Measurements from ENCODE around the gene INSIG2. TPM values are rescaled to one million over a fixed set of nuclear protein-coding genes. Genes with fewer than 3 reads are reported as not detected.
A peak's percentile ranks its signal among the peaks of the same experiment; 100 is the strongest.

Gene INSIG2
- total and polyA plus RNA-seq, 2 experiments from 2014 or later: 27.3 to 35.3 TPM

DNA sequence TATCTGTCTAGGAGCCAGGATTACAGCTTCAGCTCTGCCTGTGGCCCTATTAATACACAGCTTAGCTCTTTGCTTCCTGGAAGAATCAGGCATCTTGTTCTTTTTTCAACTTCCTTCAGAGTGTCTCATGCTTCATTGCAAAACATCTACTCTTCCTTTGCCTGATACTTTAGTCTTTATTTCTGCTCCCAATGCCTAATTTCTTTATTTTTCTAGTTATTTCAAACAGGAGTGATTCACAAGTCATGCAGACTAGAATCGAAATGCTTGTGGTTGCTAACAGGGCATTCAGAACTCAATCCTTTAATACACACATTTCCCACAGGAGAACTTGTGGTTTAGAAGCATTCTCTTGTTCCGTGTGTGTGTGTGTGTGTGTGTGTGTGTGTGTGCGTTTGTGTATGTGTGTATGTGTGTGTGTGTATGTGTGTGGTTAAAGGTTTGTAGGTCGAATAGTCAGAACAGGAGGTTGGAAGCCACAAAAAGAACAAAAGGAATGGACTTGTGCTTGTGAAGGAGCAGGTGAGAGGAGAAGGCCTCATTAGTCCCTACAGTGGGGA, 28.3 kb upstream of the INSIG2 start:
- Histone ChIP-seq H3K27ac (no peak overlapping the region), H3K79me2 (no peaks in the 10 kb centered on the region), H3K27me3 (no peaks in the 10 kb centered on the region), H4K20me1 (ENCODE audit: insufficient read depth, poor library complexity, severe bottlenecking) (no peaks in the 10 kb centered on the region), H3K4me3 (no peak overlapping the region), H3K9me3 (ENCODE audit: low read depth) (no peaks in the 10 kb centered on the region), H3K36me3 (replicated peaks; ENCODE audit: insufficient read depth, low read depth) (no peaks in the 10 kb centered on the region), H2AFZ (no peak overlapping the region), H3K4me1 (ENCODE audit: insufficient read depth) (no peaks in the 10 kb centered on the region), H3K4me2 (no peak overlapping the region), H3K9me2 (replicated peaks; ENCODE audit: insufficient read depth) (no peaks in the 10 kb centered on the region)
- TF ChIP-seq EZH2phosphoT487 (IDR thresholded peaks at IDR 0.05; ENCODE audit: low read depth, severe bottlenecking, unreplicated experiment): no peak
- TF ChIP-seq, protein P1, sequence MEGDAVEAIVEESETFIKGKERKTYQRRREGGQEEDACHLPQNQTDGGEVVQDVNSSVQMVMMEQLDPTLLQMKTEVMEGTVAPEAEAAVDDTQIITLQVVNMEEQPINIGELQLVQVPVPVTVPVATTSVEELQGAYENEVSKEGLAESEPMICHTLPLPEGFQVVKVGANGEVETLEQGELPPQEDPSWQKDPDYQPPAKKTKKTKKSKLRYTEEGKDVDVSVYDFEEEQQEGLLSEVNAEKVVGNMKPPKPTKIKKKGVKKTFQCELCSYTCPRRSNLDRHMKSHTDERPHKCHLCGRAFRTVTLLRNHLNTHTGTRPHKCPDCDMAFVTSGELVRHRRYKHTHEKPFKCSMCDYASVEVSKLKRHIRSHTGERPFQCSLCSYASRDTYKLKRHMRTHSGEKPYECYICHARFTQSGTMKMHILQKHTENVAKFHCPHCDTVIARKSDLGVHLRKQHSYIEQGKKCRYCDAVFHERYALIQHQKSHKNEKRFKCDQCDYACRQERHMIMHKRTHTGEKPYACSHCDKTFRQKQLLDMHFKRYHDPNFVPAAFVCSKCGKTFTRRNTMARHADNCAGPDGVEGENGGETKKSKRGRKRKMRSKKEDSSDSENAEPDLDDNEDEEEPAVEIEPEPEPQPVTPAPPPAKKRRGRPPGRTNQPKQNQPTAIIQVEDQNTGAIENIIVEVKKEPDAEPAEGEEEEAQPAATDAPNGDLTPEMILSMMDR (IDR thresholded peaks at IDR 0.05; ENCODE audit: poor library complexity): no peak
- TF ChIP-seq EZH2 (IDR thresholded peaks at IDR 0.05; ENCODE audit: borderline replicate concordance): no peak
- no peak for DNase-seq (ENCODE audit: low spot score)
- 68% methylated on average over 4 of the region's 4 CpGs for WGBS (ENCODE audit: low lambda C conversion rate, missing lambda C conversion rate)

GRCh38 chr2:118061135-118061955, 26.9 kb upstream of the INSIG2 start:
- Histone ChIP-seq H2AFZ (no peak overlapping the region), H4K20me1 (ENCODE audit: insufficient read depth, poor library complexity, severe bottlenecking) (no peaks in the 10 kb centered on the region), H3K27ac (no peak overlapping the region), H3K9me2 (replicated peaks; ENCODE audit: insufficient read depth) (no peaks in the 10 kb centered on the region), H3K27me3 (no peaks in the 10 kb centered on the region), H3K79me2 (no peaks in the 10 kb centered on the region), H3K4me1 (ENCODE audit: insufficient read depth) (no peaks in the 10 kb centered on the region), H3K4me2 (no peak overlapping the region), H3K9me3 (ENCODE audit: low read depth) (no peaks in the 10 kb centered on the region), H3K36me3 (replicated peaks; ENCODE audit: insufficient read depth, low read depth) (no peaks in the 10 kb centered on the region), H3K4me3 (no peak overlapping the region)
- DNase-seq (ENCODE audit: low spot score): no peak
- TF ChIP-seq, protein P1 (IDR thresholded peaks at IDR 0.05; ENCODE audit: poor library complexity): peak; percentile 33
- no peak for TF ChIP-seq EZH2 (IDR thresholded peaks at IDR 0.05; ENCODE audit: borderline replicate concordance)
- whole genome bisulfite sequencing (ENCODE audit: low lambda C conversion rate, missing lambda C conversion rate): 75% methylated on average over 4 of the region's 4 CpGs

- H3K9me2 ChIP-seq (replicated peaks; ENCODE audit: insufficient read depth): no peaks in the 10 kb centered on the region
- no peaks in the 10 kb centered on the region for H3K9me3 ChIP-seq (ENCODE audit: low read depth)
- DNase-seq (ENCODE audit: low spot score): no peak
- no peaks in the 10 kb centered on the region for H3K4me1 ChIP-seq (ENCODE audit: insufficient read depth)
- no peak overlapping the region for H3K4me3 ChIP-seq
- H3K27me3 ChIP-seq: no peaks in the 10 kb centered on the region
- no peak overlapping the region for H3K27ac ChIP-seq
- H3K36me3 ChIP-seq (replicated peaks; ENCODE audit: insufficient read depth, low read depth): no peaks in the 10 kb centered on the region
- TF ChIP-seq EZH2 (IDR thresholded peaks at IDR 0.05; ENCODE audit: borderline replicate concordance) (no peak), EZH2phosphoT487 (IDR thresholded peaks at IDR 0.05; ENCODE audit: low read depth, severe bottlenecking, unreplicated experiment) (no peak)
- TF ChIP-seq, protein P1 (IDR thresholded peaks at IDR 0.05; ENCODE audit: poor library complexity): no peak
- H3K79me2 ChIP-seq: no peaks in the 10 kb centered on the region
- no peak overlapping the region for H3K4me2 ChIP-seq
- H2AFZ ChIP-seq: no peak overlapping the region
- H4K20me1 ChIP-seq (ENCODE audit: insufficient read depth, poor library complexity, severe bottlenecking): no peaks in the 10 kb centered on the region
Measured at GRCh38 chr2:118062048-118062447, 26.2 kb upstream of the INSIG2 start.

Measured in hepatocyte (in vitro differentiated cells).